ENCODE measurements around the gene TPTE2.

TPTE2 gene

DNA sequence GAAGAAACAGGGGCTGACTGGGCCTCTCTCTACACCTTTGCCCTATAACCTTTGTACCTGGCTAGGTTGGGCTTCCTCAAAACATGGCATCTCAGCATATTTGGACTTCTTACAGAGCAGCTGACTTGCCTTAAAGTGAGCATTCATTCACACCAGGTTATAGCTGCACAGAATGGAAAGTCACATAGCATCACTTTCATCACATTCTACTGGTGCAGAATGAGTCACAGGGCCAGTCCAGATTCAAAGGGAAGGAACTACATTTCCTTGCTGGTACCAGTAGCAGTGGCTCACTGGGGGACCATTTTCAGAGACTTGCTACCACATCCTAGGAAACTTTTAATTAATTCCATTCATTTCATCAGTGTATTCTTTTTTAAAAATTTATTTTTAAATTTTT is 20.3 kb upstream of the TPTE2 start:
- H3K4me1 ChIP-seq (ENCODE audit: insufficient read depth, low read length, poor library complexity, severe bottlenecking) = no peaks in the 10 kb centered on the region
- H3F3A ChIP-seq (ENCODE audit: low read depth) = no peaks in the 10 kb centered on the region
- no peaks in the 10 kb centered on the region for H3K9me2 ChIP-seq (replicated peaks; ENCODE audit: low read depth, low read length)
- no peaks in the 10 kb centered on the region for H3K27me3 ChIP-seq (ENCODE audit: insufficient read depth, low read length, poor library complexity, severe bottlenecking)
- TF ChIP-seq CTCF (conservative IDR thresholded peaks at IDR 0.05; ENCODE audit: low read length) (no peak), EZH2phosphoT487 (IDR thresholded peaks at IDR 0.05; ENCODE audit: borderline replicate concordance) (no peak)
- no peaks in the 10 kb centered on the region for H3K79me2 ChIP-seq (ENCODE audit: insufficient read depth, low read length)
- H4K20me1 ChIP-seq (ENCODE audit: insufficient read depth, low read length, poor library complexity, severe bottlenecking) = no peaks in the 10 kb centered on the region
- H3K36me3 ChIP-seq (ENCODE audit: insufficient read depth, low read length) = no peaks in the 10 kb centered on the region
- H3K4me2 ChIP-seq (ENCODE audit: low read depth, low read length, poor library complexity, severe bottlenecking) = no peak overlapping the region
- no peak overlapping the region for H2AFZ ChIP-seq (ENCODE audit: low read length)
- H3K4me3 ChIP-seq (ENCODE audit: low read length, poor library complexity, severe bottlenecking) = no peak overlapping the region
- no peak overlapping the region for H3K9ac ChIP-seq (ENCODE audit: low read depth, low read length, poor library complexity, severe bottlenecking)
- H3K9me3 ChIP-seq (ENCODE audit: insufficient read depth, low read depth, low read length) = no peaks in the 10 kb centered on the region

DNA sequence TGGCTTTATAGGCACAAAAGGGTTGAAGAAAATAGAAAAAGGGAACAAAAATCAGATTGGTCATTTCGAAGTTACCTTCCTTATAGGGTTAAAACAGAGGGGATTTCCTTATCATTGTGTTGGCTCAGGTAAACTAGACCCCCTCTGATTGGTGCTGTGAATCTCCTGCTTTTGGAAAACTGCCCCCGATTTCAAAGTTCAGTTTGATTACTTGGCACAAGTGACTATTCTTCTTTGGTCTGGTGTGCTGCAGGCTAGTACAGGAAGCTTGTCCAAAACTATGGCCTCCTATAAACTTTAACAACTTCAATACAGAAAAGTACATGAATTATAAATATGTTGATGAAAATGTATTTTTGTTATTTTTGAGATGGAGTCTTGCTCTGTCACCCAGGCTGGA is 13.9 kb upstream of the TPTE2 start:
- TF ChIP-seq EZH2phosphoT487 (IDR thresholded peaks at IDR 0.05; ENCODE audit: borderline replicate concordance) (no peak), CTCF (conservative IDR thresholded peaks at IDR 0.05; ENCODE audit: low read length) (no peak)
- no peaks in the 10 kb centered on the region for H3K36me3 ChIP-seq (ENCODE audit: insufficient read depth, low read length)
- no peaks in the 10 kb centered on the region for H3K9me3 ChIP-seq (ENCODE audit: insufficient read depth, low read depth, low read length)
- H3K79me2 ChIP-seq (ENCODE audit: insufficient read depth, low read length) = no peaks in the 10 kb centered on the region
- no peaks in the 10 kb centered on the region for H3F3A ChIP-seq (ENCODE audit: low read depth)
- no peak overlapping the region for H2AFZ ChIP-seq (ENCODE audit: low read length)
- H3K27me3 ChIP-seq (ENCODE audit: insufficient read depth, low read length, poor library complexity, severe bottlenecking) = no peaks in the 10 kb centered on the region
- H3K9me2 ChIP-seq (replicated peaks; ENCODE audit: low read depth, low read length) = no peaks in the 10 kb centered on the region
- H3K4me1 ChIP-seq (ENCODE audit: insufficient read depth, low read length, poor library complexity, severe bottlenecking) = no peaks in the 10 kb centered on the region
- H3K4me2 ChIP-seq (ENCODE audit: low read depth, low read length, poor library complexity, severe bottlenecking) = no peak overlapping the region
- H4K20me1 ChIP-seq (ENCODE audit: insufficient read depth, low read length, poor library complexity, severe bottlenecking) = no peaks in the 10 kb centered on the region
- no peak overlapping the region for H3K9ac ChIP-seq (ENCODE audit: low read depth, low read length, poor library complexity, severe bottlenecking)
- no peak overlapping the region for H3K4me3 ChIP-seq (ENCODE audit: low read length, poor library complexity, severe bottlenecking)

- no peaks in the 10 kb centered on the region for H3K36me3 ChIP-seq (ENCODE audit: insufficient read depth, low read length)
These were observed 11.9 kb upstream of the TPTE2 start for GRCh38 chr13:19573120-19573716.

More at GRCh38 chr13:19573120-19573716, 11.9 kb upstream of the TPTE2 start:
- Histone ChIP-seq H3K4me3 (ENCODE audit: low read length, poor library complexity, severe bottlenecking) (no peak overlapping the region), H3K4me2 (ENCODE audit: low read depth, low read length, poor library complexity, severe bottlenecking) (no peak overlapping the region), H3F3A (ENCODE audit: low read depth) (no peaks in the 10 kb centered on the region), H3K79me2 (ENCODE audit: insufficient read depth, low read length) (no peaks in the 10 kb centered on the region), H3K4me1 (ENCODE audit: insufficient read depth, low read length, poor library complexity, severe bottlenecking) (no peaks in the 10 kb centered on the region), H4K20me1 (ENCODE audit: insufficient read depth, low read length, poor library complexity, severe bottlenecking) (no peaks in the 10 kb centered on the region), H3K27me3 (ENCODE audit: insufficient read depth, low read length, poor library complexity, severe bottlenecking) (no peaks in the 10 kb centered on the region), H3K9me3 (ENCODE audit: insufficient read depth, low read depth, low read length) (no peaks in the 10 kb centered on the region), H3K9ac (ENCODE audit: low read depth, low read length, poor library complexity, severe bottlenecking) (no peak overlapping the region), H2AFZ (ENCODE audit: low read length) (no peak overlapping the region), H3K9me2 (replicated peaks; ENCODE audit: low read depth, low read length) (no peaks in the 10 kb centered on the region)
- TF ChIP-seq CTCF (conservative IDR thresholded peaks at IDR 0.05; ENCODE audit: low read length) (no peak), EZH2phosphoT487 (IDR thresholded peaks at IDR 0.05; ENCODE audit: borderline replicate concordance) (no peak)
